HG03575 (cell line): Measurements from ENCODE around the gene CALHM2.

ENCODE experiments used
- ATAC-seq: cut with Tn5 transposase; IDR thresholded peaks from one replicate; pipeline ENCODE4 v1.9.1; 2021; ENCODE audit not compliant: unreplicated experiment, insufficient number of reproducible peaks, low FRiP score; ENCODE audit errors: extremely low read depth

Gene CALHM2

DNA sequence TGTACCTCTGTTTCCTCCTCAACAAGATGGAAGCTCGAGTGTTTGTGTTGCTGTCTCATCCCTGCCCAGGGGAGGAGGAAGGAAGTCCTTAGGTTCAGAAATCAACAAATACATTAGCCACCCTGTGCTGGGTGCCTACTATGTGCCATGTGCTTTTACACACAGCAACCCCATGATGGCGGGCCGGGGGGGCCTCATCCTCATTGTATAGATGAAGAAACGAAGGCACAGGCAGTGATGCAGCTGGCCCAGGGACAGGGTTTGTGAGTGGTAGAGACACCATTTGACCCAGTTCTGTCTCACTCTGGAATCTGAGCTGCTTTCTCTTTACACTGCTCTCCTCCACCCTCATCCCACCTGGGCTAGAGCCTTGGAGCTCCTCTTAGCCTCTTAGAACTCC lies 1.9 kb upstream of the CALHM2 start:
- no peak for ATAC-seq

DNA sequence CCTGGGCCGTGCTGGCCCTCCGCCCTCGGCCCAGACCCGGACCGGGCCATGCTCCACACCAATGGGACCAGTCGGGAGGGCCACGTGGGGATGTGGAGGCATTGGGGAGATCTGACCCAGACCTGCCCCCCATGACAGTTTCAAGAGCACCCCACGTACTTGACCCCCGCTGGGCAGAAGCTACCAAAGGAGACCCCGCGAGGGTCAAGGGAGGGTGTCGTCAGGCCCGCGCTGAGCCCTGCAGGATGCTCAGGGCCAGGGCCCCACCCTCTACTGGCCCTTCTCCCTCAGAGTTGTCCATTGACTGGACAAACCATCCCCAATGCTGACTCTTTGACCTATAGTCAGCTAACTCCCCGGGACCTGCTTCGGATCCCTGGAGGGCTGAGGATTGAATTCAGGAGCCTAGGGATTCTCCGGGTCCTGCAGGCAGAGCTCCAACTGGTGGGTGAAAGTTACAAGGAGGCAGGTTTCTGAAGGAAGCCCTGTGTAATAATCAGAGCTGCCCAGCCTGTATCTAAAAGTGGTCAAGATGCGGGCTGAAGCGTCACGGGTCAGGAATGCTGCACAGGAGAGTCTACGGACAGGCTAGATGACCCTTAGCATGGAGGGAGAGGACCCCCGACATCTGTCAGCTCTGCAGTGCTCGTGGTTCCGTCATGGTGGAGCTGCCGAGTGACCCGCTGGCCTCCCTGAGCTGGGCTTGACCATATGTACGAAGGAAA lies 498 bp upstream of the CALHM2 start:
- no peak for ATAC-seq

DNA sequence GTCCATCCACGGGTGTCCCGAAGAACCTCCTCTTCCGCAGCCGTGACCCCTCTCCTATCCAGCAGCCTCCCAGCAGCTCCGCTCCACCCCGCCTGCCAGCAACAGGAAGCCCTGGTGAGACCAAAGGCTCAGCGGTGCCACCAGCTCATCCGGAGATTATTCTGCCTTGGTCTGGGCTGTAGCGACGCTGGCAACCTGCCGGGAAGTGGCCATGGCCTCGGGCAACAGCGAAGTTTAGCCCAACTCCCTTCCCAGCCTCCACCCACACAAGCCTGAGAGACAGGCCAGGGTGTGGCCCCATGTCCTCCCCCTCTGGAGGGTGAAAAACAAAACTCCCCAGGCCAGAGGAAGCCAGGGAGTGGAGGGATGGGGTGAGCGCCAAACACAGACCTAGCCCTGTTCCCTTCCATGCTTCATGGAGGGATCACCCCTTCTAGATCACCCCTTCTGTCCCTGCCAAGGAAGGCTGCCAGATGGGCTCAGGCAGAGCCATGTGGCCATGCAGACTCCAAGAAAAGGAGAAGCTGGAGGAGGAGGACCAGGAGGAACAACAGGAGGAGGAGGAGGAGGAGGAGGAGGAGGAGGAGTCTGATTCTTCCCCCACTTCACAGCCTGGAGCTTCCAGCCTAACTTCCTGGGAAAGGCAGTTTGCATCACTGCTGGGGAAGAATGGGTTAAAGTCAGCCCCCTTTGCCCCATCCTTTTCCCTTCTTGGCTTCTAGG lies 918 bp downstream of the CALHM2 start:
- no peak for ATAC-seq

DNA sequence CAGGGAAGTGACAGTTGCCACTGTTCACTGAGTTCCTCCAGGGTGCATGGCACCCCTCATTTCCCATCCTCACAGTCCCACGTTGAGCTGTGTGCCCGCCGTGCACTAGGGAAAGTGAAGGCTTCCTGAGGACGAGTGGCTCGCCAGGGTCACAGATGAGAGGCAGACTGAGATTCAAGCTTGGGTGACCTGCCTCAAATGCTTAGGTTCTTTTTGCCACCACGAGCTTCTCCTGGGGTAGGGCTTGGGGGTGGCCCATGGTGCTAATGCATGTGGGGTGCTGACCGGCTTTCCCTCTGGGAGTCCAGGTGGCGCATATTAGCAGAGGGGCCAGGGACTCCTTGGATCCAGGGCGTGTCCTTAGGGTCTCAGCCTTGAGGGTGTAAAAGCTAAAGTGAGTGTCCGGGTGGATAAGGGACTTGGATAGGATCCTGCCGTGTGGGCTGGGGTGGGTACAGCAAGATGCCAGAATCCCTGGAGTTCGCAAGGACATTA lies 1.9 kb downstream of the CALHM2 start:
- ATAC-seq: no peak

DNA sequence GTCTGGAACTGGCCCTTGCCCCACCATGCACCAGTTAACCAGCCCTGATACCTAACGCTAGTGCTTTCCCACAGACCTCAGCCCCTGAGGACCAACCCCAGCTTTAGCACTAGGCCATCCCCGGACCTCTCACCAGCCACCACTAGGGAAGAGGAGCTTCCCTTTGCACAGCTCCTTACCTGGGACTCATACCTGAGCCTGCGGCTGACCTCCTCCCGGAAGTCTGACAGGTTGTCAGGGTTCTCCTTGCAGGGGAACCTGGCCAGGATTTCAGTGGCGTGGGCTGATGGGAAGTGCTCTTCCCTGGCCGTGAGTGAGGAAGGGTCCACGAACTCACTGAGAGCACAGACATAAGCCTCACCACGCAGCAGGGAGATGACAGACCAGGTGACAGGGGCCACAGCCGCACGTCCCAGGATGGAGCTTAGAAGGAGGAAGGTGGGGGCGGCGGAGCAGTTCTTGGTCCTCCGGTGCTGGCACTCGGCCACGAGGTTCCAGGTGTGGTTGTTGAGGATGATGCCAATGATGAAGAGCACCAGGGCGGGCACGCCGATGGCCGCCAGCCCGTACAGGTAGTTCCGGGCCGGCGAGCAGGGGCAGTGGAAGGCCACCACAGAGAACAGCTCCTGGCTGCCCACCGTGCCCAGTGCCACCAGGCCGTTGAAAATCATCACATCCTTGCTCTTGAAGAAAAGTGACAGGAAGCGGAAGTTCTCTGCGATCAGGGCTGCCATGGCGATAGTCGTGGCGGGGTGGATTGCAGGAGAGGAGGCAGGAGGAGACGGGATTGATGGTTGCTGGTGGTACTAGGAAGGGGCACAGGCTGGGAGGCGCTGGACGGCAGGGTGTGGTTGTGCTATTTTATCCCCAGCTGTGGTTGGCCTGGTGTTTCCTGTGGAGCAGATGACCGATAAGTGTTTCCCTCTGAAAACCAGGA lies 2.7 kb downstream of the CALHM2 start:
- no peak for ATAC-seq

DNA sequence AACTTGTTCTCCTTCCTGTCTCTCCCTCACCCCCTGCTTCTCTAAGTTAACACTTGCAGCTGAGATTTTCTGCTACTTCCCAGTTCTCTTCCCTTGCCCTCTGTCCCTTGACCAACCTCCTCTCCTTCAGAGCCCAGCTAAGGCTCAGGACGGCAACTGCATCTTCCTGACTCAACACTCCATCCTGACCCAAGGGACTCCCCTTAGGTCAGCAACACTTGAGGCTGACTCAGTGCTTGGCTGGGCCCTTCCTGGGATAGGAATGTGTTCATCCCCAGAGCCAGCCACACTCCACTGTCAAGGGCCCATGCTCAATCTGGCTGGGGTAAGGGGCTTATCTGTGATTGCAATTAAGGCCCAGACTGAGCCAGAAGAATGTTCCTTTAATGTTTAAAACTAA lies 3.4 kb downstream of the CALHM2 start:
- ATAC-seq: no peak

DNA sequence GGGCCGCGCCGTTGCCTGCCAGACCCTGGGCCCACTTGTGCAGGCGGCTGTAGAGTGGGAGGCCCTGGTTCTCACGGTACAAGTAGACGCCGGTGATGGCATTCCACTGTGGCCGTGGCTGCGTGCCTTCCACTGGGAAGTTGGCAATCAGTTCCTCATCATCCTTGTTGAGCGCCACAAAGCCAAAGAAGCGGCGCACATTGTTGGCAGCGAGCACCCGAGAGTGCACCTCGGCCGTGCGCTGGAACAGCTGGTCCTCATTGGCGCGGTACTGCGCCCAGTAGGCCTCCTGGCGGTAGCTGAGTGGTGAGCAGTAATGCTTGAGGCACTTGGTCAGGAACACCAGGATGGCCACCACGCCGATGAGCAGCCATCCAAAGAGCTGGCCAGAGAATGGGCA lies 5.0 kb downstream of the CALHM2 start:
- ATAC-seq: no peak

DNA sequence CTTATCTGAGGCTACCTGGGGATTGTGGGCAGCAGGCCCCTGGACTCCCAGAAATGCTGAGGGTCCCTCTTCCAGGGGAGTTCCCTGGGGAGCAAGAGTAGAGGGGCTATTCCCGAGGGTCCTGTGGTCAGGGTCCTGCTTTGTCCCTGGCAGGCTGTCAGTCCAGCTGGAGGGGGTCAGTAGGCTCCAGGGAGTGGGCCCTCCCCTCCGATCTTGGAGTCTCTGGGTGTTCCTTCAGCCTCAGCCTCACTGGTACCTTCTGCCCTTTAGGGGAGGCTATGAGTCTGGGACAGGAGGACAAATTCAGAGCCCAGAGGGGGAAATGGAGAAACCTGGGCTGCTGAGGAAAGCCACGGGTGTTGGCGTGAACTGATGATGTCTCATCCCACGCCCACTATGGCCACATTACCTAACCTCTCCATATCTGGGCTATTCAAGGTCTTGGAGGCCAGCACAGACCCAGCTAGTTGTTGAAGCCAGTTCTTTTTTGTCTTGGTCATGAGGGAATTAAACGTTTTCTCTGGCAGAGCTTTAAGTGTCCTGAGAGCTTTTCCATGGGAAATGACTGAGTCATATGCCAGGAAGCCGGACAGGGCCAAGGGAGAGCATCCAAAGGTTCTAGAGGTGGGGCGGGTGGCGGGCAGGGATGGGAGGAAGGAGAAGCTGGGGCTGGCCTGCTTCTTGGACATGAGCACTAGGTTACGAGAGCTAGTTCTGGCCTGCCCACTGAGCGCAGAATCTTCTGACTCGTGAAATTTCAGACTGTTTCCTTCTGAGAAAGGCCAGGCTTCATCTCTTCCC lies 6.2 kb downstream of the CALHM2 start:
- ATAC-seq: no peak

DNA sequence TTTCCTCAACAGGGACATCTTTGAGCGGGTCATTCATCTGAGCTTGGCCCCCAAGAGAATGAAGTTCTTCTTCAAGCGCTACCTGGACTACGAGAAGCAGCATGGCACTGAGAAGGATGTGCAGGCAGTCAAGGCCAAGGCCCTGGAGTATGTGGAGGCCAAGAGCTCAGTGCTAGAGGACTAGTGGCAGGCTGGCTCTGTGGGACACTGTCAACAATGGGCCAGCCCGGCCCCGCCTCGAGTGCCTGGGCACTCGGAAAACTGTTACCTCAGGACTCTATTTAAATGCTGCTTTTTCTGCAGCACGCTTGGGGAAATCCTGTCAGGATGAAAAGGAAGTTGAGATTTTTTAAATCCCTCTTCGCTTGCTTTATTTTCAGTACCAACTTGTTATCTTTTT lies 6.8 kb downstream of the CALHM2 start:
- no peak for ATAC-seq

DNA sequence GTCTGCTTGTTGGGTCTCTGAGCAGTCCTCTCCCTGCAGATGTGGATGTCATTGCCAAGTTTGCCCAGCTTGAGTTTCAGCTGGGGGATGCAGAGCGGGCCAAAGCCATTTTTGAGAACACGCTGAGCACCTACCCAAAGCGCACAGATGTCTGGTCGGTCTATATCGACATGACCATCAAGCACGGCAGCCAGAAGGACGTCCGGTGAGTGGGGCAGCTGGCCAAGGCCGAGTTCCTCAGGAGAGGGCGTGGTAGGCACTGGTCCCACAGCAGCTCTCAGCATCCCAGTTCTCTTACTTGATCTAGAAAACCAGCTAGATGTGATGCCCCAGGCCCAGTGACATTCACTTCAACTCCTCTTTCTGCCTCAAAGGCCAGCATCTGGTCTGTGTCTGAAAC lies 7.7 kb downstream of the CALHM2 start:
- no peak for ATAC-seq

DNA sequence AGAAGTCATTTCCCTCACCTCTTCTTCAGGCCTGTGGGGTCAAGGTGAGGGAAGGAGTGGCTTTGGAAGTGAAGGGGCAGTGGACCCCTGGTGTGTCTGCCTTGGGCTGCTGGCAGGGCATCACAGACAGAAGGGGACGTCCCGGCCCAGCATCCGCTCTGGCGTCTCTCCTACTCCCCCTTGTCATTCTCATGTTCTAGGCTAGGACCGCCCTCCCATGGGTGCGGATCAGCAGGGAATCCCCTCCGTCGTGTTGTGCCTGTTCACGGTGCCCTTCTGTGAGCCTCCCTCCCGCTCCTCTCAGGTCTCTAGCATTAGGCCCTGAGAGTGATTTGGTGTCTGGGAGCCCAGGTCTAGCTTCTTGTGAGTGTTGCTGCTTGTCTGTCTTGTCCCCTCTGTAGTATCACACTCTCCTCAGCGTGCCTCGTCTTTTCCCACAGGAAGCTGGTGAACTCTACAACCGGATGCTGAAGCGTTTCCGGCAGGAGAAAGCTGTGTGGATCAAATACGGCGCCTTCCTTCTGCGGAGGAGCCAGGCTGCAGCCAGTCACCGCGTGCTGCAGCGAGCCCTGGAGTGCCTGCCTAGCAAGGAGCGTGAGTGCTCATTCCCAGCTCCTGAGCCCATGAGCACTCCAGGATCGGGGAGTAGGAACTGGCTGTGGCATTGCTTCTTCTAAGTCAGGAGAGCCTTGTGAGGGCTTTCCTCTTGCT lies 8.5 kb downstream of the CALHM2 start:
- no peak for ATAC-seq

DNA sequence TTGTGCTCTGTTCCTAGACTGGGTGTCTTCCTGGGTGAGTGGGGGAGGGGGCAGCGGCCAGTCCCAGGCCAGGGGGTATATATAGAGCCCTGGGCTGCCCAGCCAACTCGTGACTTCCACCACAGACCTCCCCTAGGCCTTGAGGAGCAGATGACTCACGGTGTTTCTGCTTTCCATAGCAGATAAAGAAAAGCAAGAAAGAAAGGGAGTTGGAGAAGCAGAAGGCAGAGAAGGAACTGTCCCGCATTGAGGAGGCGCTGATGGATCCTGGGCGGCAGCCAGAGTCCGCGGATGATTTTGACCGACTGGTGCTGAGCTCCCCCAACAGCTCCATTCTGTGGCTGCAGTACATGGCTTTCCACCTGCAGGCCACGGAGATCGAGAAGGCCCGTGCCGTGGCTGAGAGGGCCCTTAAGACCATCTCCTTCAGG lies 10.1 kb downstream of the CALHM2 start:
- ATAC-seq: no peak

DNA sequence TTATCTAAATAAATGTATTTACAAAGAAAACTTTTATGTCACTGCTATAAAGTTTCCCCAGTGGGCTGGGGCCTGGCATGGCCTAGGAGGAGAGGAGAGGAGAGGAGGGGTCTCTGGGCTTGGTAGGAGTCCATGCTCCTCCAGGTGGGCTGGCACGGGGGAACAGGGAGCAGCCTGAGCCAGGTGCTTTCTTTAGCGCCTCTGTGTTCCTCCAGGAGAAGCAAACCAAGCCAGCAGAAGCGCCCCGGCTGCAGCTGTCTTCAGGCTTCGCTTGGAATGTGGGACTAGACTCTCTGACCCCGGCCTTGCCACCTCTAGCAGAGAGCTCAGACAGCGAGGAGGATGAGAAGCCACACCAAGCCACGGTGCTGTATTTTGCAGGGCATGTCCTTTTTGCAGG lies 10.6 kb downstream of the CALHM2 start:
- ATAC-seq: no peak

DNA sequence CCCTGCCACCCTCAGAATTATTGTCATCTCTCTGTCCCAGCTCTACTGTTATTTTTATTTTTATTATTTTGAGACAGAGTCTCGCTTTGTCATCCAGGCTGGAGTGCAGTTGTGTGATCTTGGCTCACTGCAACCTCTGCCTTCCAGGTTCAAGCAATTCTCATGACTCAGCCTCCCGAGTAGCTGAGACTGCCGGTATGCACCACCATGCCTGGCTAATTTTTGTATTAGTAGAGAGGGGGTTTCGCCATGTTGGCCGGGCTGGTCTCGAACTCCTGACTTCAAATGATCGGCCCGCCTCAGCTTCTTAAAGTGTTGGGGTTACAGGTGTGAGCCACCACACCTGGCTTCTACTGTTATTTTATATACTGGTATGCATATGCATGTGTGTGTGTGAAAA lies 11.0 kb downstream of the CALHM2 start:
- ATAC-seq: no peak

DNA sequence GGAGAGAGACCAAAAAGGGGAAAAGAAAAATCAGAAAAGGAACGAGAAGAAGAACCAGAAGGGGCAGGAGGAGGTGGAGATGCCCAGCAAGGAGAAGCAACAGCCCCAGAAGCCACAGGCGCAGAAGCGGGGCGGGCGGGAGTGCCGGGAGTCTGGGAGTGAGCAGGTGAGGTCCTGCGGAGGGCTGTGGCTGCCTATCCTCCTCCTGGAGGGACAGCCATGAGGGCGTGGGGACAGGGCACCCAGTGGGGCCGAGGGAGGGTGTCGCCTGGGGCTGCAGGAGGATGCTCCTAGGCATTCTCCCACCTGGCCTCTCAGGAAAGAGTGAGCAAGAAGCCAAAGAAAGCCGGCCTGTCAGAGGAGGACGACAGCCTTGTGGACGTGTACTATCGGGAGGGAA lies 11.8 kb downstream of the CALHM2 start:
- no peak for ATAC-seq

DNA sequence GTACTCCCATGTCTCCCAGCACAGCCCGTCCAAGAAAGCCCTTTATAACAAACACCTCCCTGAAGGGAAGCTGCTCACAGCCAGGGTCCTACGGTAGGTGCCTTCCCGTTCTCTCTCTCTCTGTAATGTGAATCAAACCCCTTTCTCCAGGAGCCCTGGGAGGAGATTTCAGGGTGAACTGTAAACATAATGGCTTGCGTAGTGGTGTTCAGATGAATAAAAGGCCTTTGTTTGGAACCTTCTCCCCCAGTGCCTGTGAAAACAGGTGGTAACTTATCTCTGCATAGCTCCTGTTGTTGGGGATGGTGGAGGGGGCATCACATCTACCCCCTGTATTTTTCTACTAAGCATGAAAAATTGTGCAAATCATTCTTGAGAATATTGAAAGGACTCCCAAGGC lies 12.4 kb downstream of the CALHM2 start:
- ATAC-seq: no peak

DNA sequence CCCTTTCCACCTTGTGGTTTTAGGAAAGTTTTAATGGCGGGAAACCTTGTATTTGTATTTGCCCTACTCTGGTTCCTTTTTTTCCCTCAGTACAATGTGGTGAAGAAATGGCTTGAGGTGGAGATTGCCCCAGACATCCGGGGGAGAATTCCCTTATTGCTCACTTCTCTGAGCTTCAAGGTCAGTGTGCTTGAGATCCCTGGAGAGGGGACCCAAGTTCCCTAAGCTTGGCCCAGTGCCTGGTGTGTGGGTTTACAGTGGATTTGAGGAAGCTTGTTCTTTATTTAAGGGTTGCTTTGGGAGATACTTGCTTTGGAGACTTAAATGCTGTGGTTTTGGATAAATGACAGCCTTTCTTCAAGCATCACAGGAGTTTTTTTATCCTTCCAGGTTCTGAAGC lies 18.3 kb downstream of the CALHM2 start:
- no peak for ATAC-seq

DNA sequence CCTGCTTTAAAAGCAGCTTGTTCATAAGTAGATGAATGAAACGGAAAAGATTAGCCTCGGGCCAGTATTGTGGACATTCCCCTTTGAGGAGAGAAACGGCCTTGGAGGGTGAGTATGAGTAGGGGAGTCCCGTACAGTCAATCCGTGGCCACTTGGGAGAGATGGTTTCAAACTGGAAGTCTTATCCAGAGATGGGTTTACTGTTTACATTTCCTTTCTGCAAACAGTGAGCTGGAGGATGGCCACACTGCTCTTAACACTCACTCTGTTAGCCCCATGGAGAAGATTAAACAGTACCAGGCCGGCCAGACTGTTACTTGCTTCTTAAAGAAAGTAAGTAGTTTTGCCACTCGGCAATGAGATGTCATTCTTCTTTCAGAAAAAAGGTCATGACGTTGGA lies 20.3 kb downstream of the CALHM2 start:
- no peak for ATAC-seq
